Measurements from ENCODE around the gene SPRY4.

DNA sequence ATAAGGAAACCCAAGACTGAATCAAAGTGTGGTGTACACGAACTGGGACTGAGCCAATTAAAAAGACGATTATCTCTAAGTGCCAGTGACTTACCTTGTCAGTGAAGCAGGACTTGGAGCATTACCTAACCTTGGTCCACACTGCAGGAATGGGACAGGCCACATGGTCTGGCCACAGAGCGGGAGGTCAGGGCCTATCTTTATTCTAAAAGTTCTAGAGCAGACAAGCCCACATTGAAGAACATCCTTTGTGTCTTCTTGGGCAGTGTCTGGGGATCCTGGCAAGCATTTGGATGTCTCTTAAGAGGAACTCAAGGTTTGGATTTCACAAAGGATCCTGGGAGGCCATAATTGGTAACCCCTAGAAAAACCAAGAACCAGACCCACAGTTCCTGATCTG is 16.5 kb downstream of the SPRY4 start:
- no peak for TF ChIP-seq EZH2 (optimal IDR thresholded peaks at IDR 0.05; ENCODE audit: low read depth, low read length)
- TF ChIP-seq, protein P1, sequence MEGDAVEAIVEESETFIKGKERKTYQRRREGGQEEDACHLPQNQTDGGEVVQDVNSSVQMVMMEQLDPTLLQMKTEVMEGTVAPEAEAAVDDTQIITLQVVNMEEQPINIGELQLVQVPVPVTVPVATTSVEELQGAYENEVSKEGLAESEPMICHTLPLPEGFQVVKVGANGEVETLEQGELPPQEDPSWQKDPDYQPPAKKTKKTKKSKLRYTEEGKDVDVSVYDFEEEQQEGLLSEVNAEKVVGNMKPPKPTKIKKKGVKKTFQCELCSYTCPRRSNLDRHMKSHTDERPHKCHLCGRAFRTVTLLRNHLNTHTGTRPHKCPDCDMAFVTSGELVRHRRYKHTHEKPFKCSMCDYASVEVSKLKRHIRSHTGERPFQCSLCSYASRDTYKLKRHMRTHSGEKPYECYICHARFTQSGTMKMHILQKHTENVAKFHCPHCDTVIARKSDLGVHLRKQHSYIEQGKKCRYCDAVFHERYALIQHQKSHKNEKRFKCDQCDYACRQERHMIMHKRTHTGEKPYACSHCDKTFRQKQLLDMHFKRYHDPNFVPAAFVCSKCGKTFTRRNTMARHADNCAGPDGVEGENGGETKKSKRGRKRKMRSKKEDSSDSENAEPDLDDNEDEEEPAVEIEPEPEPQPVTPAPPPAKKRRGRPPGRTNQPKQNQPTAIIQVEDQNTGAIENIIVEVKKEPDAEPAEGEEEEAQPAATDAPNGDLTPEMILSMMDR (IDR thresholded peaks at IDR 0.05; ENCODE audit: low read length), result no peak
- no peak for TF ChIP-seq EZH2phosphoT487 (IDR thresholded peaks at IDR 0.05; ENCODE audit: low read length)
